HFFc6 (cell line): ENCODE measurements around the gene TEX55. TPM values are rescaled to one million over a fixed set of nuclear protein-coding genes. Genes with fewer than 3 reads are reported as not detected.

Experiments
- DNase-seq: peaks from one replicate; pipeline ENCODE4 v3.0.0-alpha.2; 2018
- H3K27ac Mint-ChIP-seq: 2 replicates; pipeline ENCODE4 v1.8.0; 2020; ENCODE audit warnings: mild to moderate bottlenecking, mixed read lengths
- H3K27me3 Mint-ChIP-seq: 2 replicates; pipeline ENCODE4 v1.8.0; 2021; ENCODE audit warnings: mild to moderate bottlenecking, moderate library complexity, mixed read lengths; ENCODE audit not compliant: insufficient read depth
- H3K36me3 Mint-ChIP-seq: 2 replicates; pipeline ENCODE4 v1.8.0; 2021; ENCODE audit warnings: low read depth, mixed read lengths
- H3K4me1 Mint-ChIP-seq: 2 replicates; pipeline ENCODE4 v1.8.0; 2020; ENCODE audit warnings: low read depth, mixed read lengths
- H3K4me3 Mint-ChIP-seq: 2 replicates; pipeline ENCODE4 v1.8.0; 2020; ENCODE audit warnings: mild to moderate bottlenecking, moderate library complexity, mixed read lengths
- H3K9me3 Mint-ChIP-seq: 2 replicates; pipeline ENCODE4 v1.8.0; 2020; ENCODE audit warnings: mild to moderate bottlenecking, mixed read lengths
- total RNA-seq, 6 experiments: library from RNA; stranded (reverse); fragmentation: NEBNext Ultra II Directional; extraction: Animal tissue kit (Norgen Biotek cat#: 25700); gene quantifications; 2 replicates in 1 of 6; 3 replicates in 5 of 6; pipeline ENCODE4 v1.2.3, GENCODE V29; 2021
- TF ChIP-seq, protein P1 (sequence below): fragments of 200-600 bp; sonication (generic); IDR thresholded peaks from 2 replicates; pipeline ENCODE4 v1.5.0; 2021; ENCODE audit warnings: antibody characterized with exemption, mild to moderate bottlenecking

The TEX55 gene
- total RNA-seq, 6 experiments from 2014 or later: not detected

DNA sequence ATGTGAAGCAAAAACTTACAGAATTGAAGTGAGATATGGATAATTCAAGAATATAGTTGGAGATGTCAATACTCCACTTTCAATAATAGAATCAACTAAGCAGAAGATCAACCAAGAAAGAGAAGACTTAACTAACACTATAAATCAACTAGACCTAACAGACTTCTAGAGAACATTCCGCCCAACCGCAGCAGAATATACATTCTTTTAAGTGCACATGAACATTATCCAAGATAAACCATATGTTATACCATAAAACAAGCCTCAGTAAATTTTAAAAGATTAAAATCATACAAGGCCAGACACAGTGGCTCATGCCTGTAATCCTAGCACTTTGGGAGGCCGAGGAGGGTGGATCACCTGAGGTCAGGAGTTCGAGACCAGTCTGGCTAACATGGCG is 5.5 kb upstream of the TEX55 start:
- H3K4me3 Mint-ChIP-seq: no peak overlapping the region
- DNase-seq: no peak
- H3K27me3 Mint-ChIP-seq: peaks cover 4% of the 10 kb centered on the region
- TF ChIP-seq, protein P1, sequence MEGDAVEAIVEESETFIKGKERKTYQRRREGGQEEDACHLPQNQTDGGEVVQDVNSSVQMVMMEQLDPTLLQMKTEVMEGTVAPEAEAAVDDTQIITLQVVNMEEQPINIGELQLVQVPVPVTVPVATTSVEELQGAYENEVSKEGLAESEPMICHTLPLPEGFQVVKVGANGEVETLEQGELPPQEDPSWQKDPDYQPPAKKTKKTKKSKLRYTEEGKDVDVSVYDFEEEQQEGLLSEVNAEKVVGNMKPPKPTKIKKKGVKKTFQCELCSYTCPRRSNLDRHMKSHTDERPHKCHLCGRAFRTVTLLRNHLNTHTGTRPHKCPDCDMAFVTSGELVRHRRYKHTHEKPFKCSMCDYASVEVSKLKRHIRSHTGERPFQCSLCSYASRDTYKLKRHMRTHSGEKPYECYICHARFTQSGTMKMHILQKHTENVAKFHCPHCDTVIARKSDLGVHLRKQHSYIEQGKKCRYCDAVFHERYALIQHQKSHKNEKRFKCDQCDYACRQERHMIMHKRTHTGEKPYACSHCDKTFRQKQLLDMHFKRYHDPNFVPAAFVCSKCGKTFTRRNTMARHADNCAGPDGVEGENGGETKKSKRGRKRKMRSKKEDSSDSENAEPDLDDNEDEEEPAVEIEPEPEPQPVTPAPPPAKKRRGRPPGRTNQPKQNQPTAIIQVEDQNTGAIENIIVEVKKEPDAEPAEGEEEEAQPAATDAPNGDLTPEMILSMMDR: no peak
- H3K27ac Mint-ChIP-seq: no peak overlapping the region
- H3K4me1 Mint-ChIP-seq: peaks cover 3% of the 10 kb centered on the region; the same call in 1 of the 2 replicates
- H3K9me3 Mint-ChIP-seq: peaks cover 11% of the 10 kb centered on the region
- no peaks in the 10 kb centered on the region; the same call in 1 of the 2 replicates for H3K36me3 Mint-ChIP-seq

DNA sequence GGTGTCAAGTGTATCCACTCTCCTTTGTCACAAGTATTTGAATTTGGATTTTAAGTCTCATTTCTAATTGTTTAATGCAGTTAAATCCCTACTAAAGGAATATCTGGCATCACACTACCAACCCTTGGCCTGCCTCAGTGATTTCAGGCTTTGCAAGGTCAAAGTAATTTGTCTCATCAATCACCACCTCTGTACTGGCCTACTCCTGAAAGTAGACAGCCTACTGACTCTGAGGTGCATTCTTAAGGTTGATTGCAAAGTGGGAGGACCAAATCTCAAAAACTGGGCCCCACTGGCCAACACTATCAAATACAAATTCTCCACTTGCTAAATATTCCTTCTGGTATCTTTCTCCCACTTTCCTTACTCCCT is 851 bp upstream of the TEX55 start:
- TF ChIP-seq, protein P1: no peak
- Mint-ChIP-seq H3K9me3 (no peaks in the 10 kb centered on the region), H3K4me1 (peaks cover 28% of the 10 kb centered on the region), H3K27me3 (no peaks in the 10 kb centered on the region; the same call in 1 of the 2 replicates), H3K4me3 (no peak overlapping the region), H3K36me3 (no peaks in the 10 kb centered on the region), H3K27ac (no peak overlapping the region)
- no peak for DNase-seq

DNA sequence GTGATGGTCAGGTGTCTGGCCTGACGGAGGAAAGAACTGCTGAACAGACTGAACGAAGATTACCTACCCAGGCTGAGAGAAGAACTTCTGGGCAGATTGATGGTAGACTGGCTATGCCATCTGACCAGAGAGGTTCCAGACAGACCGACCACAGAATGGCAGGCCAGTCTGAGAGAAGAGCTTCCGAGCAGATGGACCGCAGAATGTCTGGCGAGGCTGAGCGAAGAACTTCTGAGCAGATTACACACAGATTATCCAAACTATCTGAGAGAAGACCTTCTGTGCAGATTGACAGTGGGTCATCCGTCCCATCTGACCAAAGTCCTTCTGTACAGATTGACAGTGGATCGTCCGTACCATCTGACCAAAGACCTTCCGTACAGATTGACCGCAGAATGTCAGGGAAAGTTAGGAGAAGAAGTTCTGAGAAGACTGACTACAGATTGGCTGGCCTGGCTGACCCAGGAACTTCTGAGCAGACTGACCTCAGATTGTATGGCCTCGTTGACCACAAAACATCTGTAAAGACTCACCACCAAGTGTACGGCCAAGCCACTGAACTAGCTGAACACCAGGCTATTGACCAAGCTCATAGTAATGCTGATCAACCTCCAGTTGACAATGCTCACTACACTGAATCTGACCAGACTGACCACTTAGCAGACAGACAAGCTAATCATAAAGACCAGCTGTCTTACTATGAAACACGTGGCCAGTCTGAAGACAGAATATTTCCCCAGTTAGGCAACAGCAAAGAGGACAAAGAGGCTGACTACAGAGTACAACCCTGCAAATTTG is 812 bp downstream of the TEX55 start:
- H3K27ac Mint-ChIP-seq: no peak overlapping the region
- no peak for DNase-seq
- TF ChIP-seq, protein P1: no peak
- no peak overlapping the region for H3K4me3 Mint-ChIP-seq
- peaks cover 28% of the 10 kb centered on the region for H3K4me1 Mint-ChIP-seq
- no peaks in the 10 kb centered on the region for H3K36me3 Mint-ChIP-seq
- H3K9me3 Mint-ChIP-seq: no peaks in the 10 kb centered on the region
- no peaks in the 10 kb centered on the region; the same call in 1 of the 2 replicates for H3K27me3 Mint-ChIP-seq

DNA sequence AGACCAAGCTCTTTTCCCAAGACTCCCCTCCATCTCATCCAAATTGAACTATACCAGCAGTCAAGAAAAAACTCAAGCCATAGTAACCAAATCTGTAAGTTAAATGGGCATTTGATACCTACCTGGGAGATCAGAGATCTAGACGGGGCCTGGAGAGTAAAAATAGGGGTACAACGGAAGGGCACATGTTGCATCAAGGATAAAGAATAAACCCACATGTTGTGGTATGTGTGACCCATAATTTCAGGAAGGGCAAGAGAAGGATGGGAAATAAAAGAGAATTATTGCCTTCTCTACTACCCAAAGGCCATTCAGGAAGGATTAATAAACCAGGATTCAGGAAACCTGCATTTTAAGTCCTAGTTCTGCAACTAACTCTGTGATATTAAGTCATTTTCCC is 1.5 kb downstream of the TEX55 start:
- Mint-ChIP-seq H3K4me1 (peaks cover 28% of the 10 kb centered on the region), H3K9me3 (peaks cover under 1% of the 10 kb centered on the region; the same call in 1 of the 2 replicates), H3K27me3 (no peaks in the 10 kb centered on the region; the same call in 1 of the 2 replicates), H3K36me3 (no peaks in the 10 kb centered on the region), H3K4me3 (no peak overlapping the region), H3K27ac (no peak overlapping the region)
- DNase-seq: no peak
- TF ChIP-seq, protein P1: no peak

DNA sequence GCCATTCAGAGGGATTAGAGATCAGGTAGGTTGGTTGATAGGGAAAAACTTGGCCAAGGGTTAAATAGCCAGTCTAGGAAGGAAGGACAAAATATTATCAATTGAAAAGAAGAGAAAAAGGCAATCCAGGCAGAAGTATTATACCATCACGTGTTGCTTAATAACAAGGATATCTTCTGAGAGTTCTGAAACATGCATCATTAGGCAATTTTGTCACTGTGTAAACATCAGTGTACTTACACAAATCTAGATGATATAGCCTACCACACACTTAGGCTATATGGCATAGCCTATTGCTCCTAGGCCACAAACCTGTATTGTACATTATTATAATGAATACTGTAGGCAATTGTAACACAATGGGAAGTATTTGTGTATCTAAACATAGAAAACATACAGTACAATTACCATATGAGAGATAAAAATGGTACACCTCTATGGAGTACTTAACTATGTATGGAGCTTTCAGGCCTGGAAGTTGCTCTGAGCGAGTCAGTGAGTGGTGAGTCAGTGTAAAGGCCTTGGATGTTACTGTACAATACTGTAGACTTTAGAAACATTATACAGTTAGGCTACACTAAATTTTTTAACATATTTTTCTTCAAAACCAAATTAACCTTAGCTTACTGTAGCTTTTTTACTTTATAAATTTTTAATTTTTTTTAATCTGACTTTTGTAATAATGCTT is 2.7 kb downstream of the TEX55 start:
- H3K27me3 Mint-ChIP-seq: no peaks in the 10 kb centered on the region; the same call in 1 of the 2 replicates
- no peak overlapping the region for H3K4me3 Mint-ChIP-seq
- H3K9me3 Mint-ChIP-seq: peaks cover 12% of the 10 kb centered on the region
- 0 out of 2 replicates have a peak overlapping the region, but pooled peaks have one; percentile 29 for H3K27ac Mint-ChIP-seq
- TF ChIP-seq, protein P1: no peak
- H3K36me3 Mint-ChIP-seq: peaks cover 9% of the 10 kb centered on the region
- H3K4me1 Mint-ChIP-seq: peaks cover 28% of the 10 kb centered on the region
- peak; percentile 57 for DNase-seq
